ENCODE results near the gene SNRNP200. TPM values are rescaled to one million over a fixed set of nuclear protein-coding genes. Genes with fewer than 3 reads are reported as not detected.

Gene SNRNP200
- total RNA-seq, 1 donor from 2014 or later: 203 TPM

DNA sequence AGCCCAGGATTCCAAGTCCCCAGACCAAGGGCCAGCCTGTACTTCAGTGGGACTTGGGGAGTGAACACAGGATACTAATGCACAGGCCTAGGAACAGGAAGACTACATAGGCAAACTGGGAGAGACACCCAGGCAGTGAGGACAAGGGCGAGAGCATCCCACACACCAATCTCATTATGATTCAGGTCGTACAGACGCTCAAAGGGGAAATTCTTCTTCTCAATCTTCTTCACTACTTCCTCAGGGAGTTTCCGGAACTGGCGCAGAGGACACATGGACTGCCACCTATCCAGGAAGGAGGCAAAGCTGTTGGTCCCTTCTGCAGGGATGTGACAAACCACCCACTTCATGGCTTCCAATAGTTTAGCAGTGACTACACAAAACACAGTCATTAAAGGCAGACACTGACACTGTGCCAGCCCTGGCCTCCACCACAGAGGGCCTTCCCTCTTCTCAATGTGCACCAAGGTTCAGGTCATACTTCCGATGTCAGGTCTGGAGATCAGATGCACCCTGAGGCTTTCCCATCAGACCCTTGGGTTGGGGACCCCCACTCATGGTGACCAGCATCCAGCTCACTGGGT is 18.0 kb downstream of the SNRNP200 start:
- H3K36me3 Mint-ChIP-seq (ENCODE audit: low read depth): peaks cover 83% of the 10 kb centered on the region
- no peaks in the 10 kb centered on the region for H3K27me3 Mint-ChIP-seq
- no peak overlapping the region for H3K4me3 Mint-ChIP-seq
- H3K27ac Mint-ChIP-seq: peak overlapping the region; percentile 22
- no peak for DNase-seq
- H3K4me1 Mint-ChIP-seq: peaks cover 4% of the 10 kb centered on the region
- intact Hi-C loops (cut with micrococcal nuclease): no loop called here
- no peaks in the 10 kb centered on the region for H3K9me3 Mint-ChIP-seq

DNA sequence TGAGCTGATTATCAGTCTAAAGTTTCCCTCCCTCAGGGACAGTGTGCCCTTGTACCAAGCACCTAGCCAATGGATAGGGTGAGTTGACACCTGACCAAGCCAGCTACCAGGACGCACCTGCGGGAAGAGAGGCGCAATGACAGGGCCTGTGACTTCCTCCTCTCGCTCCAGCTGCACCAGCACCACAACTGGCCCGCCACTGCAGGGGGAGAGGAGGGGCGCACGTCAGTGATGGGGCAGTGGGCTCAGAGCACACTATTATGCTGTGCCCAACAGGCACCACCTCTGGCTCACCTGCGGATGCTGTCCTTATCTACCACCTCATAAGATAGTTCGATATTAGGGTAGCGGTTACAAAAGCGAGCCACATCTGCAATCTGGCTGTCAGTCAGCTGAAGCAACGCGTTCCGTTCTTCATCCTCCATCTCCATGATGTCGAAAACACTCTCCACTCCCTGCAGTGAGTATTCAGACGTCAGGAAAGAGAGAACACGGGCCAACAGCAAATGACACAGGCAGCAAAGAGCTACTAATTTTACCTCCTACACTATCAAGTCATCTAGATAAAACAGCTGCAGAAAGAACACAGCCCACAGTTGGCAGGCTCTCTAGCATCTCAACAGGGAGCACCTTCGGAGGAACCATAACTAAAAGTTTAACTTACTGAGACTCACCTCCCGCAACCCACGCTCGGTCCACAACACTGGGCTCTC is 28.4 kb downstream of the SNRNP200 start:
- Mint-ChIP-seq H3K27me3 (no peaks in the 10 kb centered on the region), H3K4me3 (no peak overlapping the region), H3K9me3 (no peaks in the 10 kb centered on the region), H3K27ac (no peak overlapping the region), H3K4me1 (peaks cover 4% of the 10 kb centered on the region), H3K36me3 (ENCODE audit: low read depth) (peaks cover 80% of the 10 kb centered on the region)
- intact Hi-C loops (cut with micrococcal nuclease): no loop called here
- no peak for DNase-seq

DNA sequence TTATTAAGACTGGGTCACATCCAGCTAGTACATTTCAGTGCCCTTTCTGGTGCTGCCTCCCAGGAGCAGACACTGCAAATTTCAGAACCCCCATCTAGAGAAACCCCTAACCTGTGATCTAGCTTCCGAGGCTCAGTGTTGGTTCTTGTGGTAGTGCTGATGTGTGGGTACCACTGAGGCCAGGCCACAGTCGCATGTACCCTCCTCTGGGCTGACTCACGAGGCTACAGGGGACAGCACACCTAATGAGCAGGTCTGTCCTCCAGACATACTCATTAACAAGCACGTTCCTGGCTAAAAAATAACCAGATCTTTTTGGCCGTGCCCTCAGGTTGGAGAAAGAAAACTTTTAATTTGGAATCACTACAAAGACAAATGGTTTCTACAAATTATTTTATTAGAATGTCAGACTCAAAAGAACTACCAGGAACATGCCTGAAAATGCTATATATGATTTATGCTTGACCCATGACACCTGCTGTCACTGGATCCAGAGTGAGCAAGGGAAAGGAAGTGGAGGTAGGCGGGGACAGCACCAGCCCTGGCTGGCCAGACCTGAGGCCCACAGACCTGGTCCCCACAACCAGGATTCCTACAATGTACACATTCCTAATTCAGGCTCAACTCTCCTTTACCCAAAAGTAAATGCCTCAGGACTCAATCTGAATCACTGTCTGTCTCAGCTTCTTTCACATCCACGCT is 30.8 kb downstream of the SNRNP200 start:
- Mint-ChIP-seq H3K4me1 (peaks cover 4% of the 10 kb centered on the region), H3K27me3 (no peaks in the 10 kb centered on the region), H3K36me3 (ENCODE audit: low read depth) (peaks cover 79% of the 10 kb centered on the region), H3K27ac (peak overlapping the region; percentile 63), H3K4me3 (no peak overlapping the region), H3K9me3 (no peaks in the 10 kb centered on the region)
- intact Hi-C loops (cut with micrococcal nuclease): no loop called here
- DNase-seq: no peak

DNA sequence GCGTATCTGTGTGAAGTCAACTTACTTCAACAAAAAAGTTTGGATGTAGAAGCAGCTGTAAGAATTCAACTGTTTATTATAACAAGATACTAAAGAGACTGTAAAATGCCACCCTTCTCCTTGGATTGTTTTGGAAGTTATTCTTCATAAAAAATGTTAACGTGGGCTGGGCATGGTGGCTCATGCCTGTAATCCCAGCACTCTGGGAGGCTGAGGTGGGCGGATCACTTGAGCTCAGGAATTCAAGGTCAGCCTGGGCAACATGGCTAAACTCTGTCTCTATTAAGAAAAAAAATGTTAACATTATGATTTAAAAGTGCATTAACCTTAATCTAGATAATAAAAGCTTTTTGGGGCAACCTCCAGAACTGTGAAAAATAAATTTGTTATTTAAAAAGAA is 31.6 kb downstream of the SNRNP200 start:
- H3K27me3 Mint-ChIP-seq: no peaks in the 10 kb centered on the region
- no peak for DNase-seq
- no peak overlapping the region for H3K4me3 Mint-ChIP-seq
- intact Hi-C loops (cut with micrococcal nuclease): no loop called here
- H3K4me1 Mint-ChIP-seq: peaks cover 4% of the 10 kb centered on the region
- H3K27ac Mint-ChIP-seq: no peak overlapping the region
- H3K36me3 Mint-ChIP-seq (ENCODE audit: low read depth): peaks cover 77% of the 10 kb centered on the region
- H3K9me3 Mint-ChIP-seq: no peaks in the 10 kb centered on the region

DNA sequence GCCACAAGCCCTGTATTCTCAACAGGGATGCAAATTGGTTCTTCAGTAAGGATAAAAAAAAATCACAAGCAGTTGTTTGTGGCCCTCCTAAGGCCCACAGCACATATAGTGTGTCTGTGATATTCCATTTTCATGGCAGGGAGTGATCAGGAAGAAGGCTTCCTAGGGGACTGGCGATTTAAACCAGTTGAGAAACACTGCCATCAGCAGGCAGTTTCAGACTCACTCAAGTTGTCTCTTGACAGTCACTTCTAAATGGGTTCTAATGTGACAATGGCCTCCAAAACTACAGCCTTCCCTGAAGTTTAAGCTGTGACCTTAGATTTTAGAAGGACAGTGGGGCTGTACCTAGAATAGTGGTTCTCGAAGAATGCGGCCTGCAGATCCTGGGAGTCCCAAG is 33.4 kb downstream of the SNRNP200 start:
- no peak for DNase-seq
- intact Hi-C loops (cut with micrococcal nuclease): no loop called here
- peaks cover 18% of the 10 kb centered on the region for H3K4me1 Mint-ChIP-seq
- H3K36me3 Mint-ChIP-seq (ENCODE audit: low read depth): peaks cover 73% of the 10 kb centered on the region
- H3K4me3 Mint-ChIP-seq: no peak overlapping the region
- no peak overlapping the region for H3K27ac Mint-ChIP-seq
- no peaks in the 10 kb centered on the region for H3K9me3 Mint-ChIP-seq
- H3K27me3 Mint-ChIP-seq: no peaks in the 10 kb centered on the region

DNA sequence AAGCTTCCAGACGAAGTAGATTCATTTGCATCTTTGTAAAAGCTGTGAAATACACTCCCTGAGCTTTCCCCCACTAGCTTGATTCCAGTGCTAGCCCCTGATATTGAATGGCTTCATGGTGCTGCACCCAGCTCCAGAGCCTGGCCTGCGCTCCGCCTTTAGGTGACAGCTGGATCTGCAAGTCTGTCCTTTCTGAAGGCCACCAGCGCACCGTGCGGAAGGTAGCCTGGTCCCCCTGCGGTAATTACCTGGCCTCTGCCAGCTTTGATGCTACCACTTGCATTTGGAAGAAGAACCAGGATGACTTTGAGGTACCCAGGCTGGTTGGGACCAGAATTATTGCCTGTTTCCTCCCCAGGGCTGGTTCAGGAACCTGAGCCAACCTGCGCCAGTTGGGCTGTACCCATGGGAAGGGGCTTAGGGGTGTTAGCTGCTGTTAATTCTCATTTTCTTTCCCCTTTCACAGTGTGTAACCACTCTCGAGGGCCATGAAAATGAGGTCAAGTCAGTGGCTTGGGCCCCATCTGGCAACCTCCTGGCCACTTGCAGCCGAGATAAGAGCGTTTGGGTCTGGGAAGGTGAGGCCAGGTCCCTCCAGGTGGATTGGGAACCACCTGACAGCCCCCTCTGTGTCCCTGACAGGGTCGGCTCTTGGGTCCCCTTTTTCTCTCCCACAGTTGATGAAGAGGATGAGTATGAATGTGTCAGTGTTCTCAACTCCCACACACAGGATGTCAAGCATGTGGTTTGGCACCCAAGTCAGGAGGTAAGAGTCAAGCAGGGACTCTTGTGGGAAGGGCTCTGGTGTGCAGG is 38.0 kb downstream of the SNRNP200 start:
- Mint-ChIP-seq H3K36me3 (ENCODE audit: low read depth) (peaks cover 56% of the 10 kb centered on the region), H3K27me3 (no peaks in the 10 kb centered on the region), H3K27ac (peak overlapping the region; percentile 98), H3K4me1 (peaks cover 38% of the 10 kb centered on the region), H3K4me3 (peak overlapping the region; percentile 99), H3K9me3 (no peaks in the 10 kb centered on the region)
- DNase-seq: peak; percentile 86
- intact Hi-C loops (cut with micrococcal nuclease): loop anchor here (5.0 kb wide), 5 partner anchors 55 to 550 kb away; partner anchors contain the start of genes ANKRD36C, ARID5A, CNNM3 and NCAPH

DNA sequence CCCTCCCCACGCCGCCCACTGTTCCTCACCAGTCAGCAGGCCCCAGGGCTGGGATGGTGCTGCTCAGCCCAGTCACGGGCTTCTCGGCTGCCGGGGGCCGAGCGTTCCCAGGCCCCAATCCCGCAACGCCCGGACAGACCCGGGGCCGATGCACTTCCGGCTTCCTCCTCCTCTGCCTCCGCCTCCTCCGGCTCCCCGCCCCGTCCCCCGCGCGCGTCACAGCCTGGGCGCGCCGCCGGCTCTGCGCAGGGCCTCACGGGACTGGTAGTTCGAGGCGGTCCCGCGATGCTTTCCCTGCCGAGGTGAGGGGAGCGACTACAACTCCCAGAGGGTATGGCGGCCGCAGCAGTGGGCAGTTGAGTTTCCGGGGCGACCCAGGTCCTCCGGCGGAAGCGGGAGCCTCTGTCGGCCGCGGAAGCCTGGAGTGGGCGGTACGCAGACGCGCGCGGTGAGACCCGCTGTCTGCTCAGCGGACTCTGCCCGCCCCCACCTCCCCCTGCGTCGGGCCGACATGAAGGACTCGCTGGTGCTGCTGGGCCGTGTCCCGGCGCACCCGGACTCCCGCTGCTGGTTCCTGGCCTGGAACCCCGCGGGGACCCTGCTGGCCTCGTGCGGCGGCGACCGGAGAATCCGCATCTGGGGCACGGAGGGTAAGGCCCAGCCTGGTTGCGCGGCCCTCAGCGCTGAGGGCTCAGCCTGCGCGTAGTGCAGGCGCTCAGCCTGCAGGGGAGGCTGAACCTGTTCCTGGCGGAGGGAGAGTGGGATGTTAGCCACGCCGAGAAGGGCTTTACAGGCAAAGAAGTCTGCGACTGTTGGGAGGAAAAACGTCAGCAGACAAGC is 39.3 kb downstream of the SNRNP200 start, which contains the start of the genes CIAO1 and TMEM127:
Gene CIAO1, plus strand, starts transcription at position 386 of the 840 bp plus-strand sequence. Its CDS starts 126 bp downstream, at position 512.
Gene TMEM127, minus strand, starts transcription at position 158 of the 840 bp plus-strand sequence. CDS start 616 bp downstream, outside the sequence.
- Mint-ChIP-seq H3K9me3 (no peaks in the 10 kb centered on the region), H3K36me3 (ENCODE audit: low read depth) (peaks cover 49% of the 10 kb centered on the region), H3K4me3 (peak within 1 kb of the TSS; percentile 99), H3K4me1 (peaks cover 38% of the 10 kb centered on the region), H3K27me3 (no peaks in the 10 kb centered on the region), H3K27ac (peak within 1 kb of the TSS; percentile 98)
- intact Hi-C loops (cut with micrococcal nuclease): loop anchor here (1.0 to 5.0 kb wide), 9 partner anchors 24 to 551 kb away; partner anchors contain the start of genes ANKRD36C, ARID5A, CNNM3 and DUSP2
- DNase-seq: peak; percentile 100

DNA sequence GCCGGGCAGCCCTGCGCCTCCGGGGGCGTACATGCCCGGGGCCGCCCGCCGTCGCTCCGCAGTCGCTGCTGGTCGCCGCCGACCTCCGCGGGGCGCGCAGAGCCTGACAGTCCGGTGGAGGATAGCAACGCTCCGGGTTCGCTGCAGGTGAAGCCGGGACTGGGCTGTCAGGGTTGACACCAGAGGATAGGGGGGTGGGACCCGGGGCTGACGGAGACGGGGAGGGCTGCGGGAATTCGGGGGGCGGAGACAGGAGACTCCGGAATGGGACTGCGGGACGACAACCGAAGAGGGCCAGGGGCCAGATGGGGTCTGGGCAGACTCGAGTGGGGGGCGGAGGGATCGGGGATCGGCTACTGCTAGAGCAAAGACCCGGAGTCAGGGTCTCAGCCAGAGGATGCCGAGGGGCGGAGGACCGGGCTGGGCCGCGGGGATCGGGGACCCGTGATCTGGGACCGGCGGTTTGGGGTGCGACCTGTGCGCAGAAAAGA is 40.0 kb downstream of the SNRNP200 start:
- DNase-seq: no peak
- Mint-ChIP-seq H3K9me3 (no peaks in the 10 kb centered on the region), H3K4me1 (peaks cover 45% of the 10 kb centered on the region), H3K27ac (peak overlapping the region; percentile 70), H3K36me3 (ENCODE audit: low read depth) (peaks cover 51% of the 10 kb centered on the region), H3K4me3 (peak overlapping the region; percentile 99), H3K27me3 (no peaks in the 10 kb centered on the region)
- intact Hi-C loops (cut with micrococcal nuclease): loop anchor here (5.0 kb wide), 5 partner anchors 57 to 552 kb away; partner anchors contain the start of genes ANKRD36C, ARID5A, CNNM3 and NCAPH

DNA sequence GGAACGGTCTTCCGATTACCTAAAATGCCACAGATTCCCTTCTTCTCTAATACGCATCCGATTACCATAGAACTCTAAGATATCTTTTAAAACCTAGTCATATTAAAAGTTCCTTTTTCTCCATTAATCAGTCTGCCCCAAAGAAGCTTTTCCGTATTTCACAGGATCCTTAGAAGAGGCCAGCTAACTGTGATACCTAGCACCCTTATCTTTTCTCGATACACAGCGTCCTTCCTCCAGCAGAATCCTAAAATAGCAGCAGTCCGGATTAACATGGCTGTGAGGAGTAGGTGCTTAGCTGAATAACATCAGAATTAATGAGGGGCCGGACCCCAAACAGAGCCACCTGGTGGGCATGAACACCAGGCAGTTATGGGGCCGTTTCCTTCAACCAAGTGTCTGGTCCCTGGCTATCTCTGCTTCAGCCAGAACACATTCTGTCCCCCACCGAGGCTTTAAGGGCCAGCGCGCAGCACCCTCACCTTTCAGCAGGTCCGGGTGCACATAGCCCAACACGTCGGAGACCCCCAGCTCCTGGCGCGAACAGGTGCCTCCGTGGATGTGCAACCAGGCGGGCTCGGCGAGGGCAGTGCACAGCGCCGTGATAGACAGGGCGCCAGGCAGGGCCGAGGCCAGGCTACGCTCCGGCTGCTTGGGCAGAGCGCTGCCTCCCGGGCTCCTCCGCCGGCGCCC is 40.5 kb downstream of the SNRNP200 start:
- Mint-ChIP-seq H3K4me3 (peak overlapping the region; percentile 86), H3K36me3 (ENCODE audit: low read depth) (peaks cover 50% of the 10 kb centered on the region), H3K9me3 (no peaks in the 10 kb centered on the region), H3K4me1 (peaks cover 44% of the 10 kb centered on the region), H3K27ac (peak overlapping the region; percentile 39), H3K27me3 (no peaks in the 10 kb centered on the region)
- DNase-seq: peak; percentile 83
- intact Hi-C loops (cut with micrococcal nuclease): loop anchor here (5.0 kb wide), 5 partner anchors 57 to 552 kb away; partner anchors contain the start of genes ANKRD36C, ARID5A, CNNM3 and NCAPH

DNA sequence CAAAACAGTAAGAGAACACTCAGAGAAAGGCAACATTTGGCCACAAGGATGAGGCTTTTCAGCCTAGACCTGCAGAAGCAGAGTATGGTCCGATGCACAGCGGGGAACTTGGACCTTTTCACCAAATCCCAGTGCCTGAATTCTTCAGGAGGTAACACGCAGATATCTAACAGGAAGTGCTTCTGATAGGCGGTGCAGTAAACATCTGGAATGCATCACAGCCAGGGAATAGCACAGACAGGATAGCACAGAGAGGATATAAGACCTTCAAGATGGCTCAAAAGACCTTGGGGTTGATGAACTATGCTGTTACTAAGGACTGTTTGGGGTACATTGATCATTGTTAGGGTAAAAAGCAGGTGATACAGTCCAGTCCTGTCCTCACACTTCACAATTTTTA is 41.3 kb downstream of the SNRNP200 start:
- Mint-ChIP-seq H3K36me3 (ENCODE audit: low read depth) (peaks cover 48% of the 10 kb centered on the region), H3K9me3 (no peaks in the 10 kb centered on the region), H3K27me3 (no peaks in the 10 kb centered on the region), H3K4me3 (peak overlapping the region; percentile 86), H3K27ac (no peak overlapping the region), H3K4me1 (peaks cover 49% of the 10 kb centered on the region)
- DNase-seq: no peak
- intact Hi-C loops (cut with micrococcal nuclease): no loop called here

DNA sequence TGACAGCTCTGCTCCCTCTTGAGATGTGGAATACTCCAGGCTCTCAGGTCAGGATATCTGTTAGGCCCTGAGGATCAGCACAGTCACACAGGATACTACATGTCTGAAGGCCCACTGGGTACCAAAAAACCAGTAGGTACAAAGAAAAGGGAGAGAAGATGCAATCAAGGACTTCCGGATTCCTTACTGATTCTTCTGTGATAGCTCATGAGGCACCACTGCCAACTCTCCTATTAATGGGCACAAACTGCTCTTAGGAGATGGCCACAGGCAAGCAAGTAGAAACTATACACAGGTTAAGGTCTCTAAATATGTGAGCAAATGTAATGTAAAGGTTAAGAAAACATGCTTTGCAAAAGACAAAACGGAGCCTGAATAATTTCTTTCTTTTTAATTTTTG is 43.0 kb downstream of the SNRNP200 start:
- H3K4me3 Mint-ChIP-seq: no peak overlapping the region
- DNase-seq: no peak
- H3K27me3 Mint-ChIP-seq: no peaks in the 10 kb centered on the region
- no peaks in the 10 kb centered on the region for H3K9me3 Mint-ChIP-seq
- H3K4me1 Mint-ChIP-seq: peaks cover 44% of the 10 kb centered on the region
- intact Hi-C loops (cut with micrococcal nuclease): no loop called here
- no peak overlapping the region for H3K27ac Mint-ChIP-seq
- H3K36me3 Mint-ChIP-seq (ENCODE audit: low read depth): peaks cover 36% of the 10 kb centered on the region
